Astrocyte (in vitro differentiated cells and primary cell): ENCODE measurements around the gene CDS2.

ENCODE experiments used
- CTCF ChIP-seq: IDR thresholded peaks from 2 replicates; pipeline ENCODE4 v1.5.1; 2011; ENCODE audit warnings: low read depth, mild to moderate bottlenecking, inconsistent platforms, low read length, moderate library complexity; ENCODE audit not compliant: insufficient read depth
- EZH2 ChIP-seq: IDR thresholded peaks from 2 replicates; pipeline ENCODE4 v1.6.1; 2012; ENCODE audit warnings: mild to moderate bottlenecking, low read length, inconsistent platforms; ENCODE audit not compliant: insufficient read depth

DNA sequence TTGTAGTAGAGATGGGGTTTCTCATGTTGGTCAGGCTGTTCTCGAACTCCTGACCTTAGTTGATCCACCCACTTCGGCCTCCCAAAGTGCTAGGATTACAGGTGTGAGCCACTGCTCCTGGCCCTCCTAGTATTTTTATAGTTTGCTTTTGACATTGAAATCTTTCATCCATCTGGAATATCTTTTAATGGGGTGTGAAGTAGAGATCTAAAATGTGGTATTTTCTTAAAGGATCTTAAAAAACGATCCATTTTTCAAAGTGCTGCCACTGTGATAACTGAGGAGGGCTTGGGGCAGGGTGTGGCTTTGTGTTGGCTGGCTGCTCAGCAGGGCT is 23.1 kb downstream of the CDS2 start:
- no peak for TF ChIP-seq CTCF
- no peak for TF ChIP-seq EZH2
